ENCODE data around the gene KASH5.
"Not testable (repeated sequence)": the region's sequence is repeated elsewhere in the genome, so short reads cannot be mapped to it uniquely, and the experiment has no call there.

KASH5 gene

GRCh38 chr19:49443366-49444099 is 55.5 kb downstream of the KASH5 start:
- Mint-ChIP-seq H3K4me1 (peaks cover 59% of the 10 kb centered on the region), H3K9me3 (no peaks in the 10 kb centered on the region), H3K27me3 (peaks cover 43% of the 10 kb centered on the region)

GRCh38 chr19:49444100-49444700 is 56.2 kb downstream of the KASH5 start:
- peaks cover 37% of the 10 kb centered on the region for H3K27me3 Mint-ChIP-seq
- not testable (repeated sequence) for H3K9me3 Mint-ChIP-seq, ATAC-seq, DNase-seq
- peaks cover 65% of the 10 kb centered on the region for H3K4me1 Mint-ChIP-seq
- peak overlapping the region; percentile 74 to 84 for H3K4me3 Mint-ChIP-seq
- H3K27ac Mint-ChIP-seq = peak overlapping the region; percentile 1 to 84

More at GRCh38 chr19:49443366-49444099, 55.5 kb downstream of the KASH5 start:
- peak overlapping the region; percentile 74 to 84 for H3K4me3 Mint-ChIP-seq
- peak; percentile 93 for ATAC-seq
- peak; percentile 95 to 97 for DNase-seq
- H3K27ac Mint-ChIP-seq = peak overlapping the region; percentile 41 to 79

GRCh38 chr19:49445997-49446396 is 57.9 kb downstream of the KASH5 start:
- peaks cover 77% of the 10 kb centered on the region for H3K4me1 Mint-ChIP-seq
- no peak overlapping the region for H3K27ac Mint-ChIP-seq
- peaks cover 19% of the 10 kb centered on the region for H3K27me3 Mint-ChIP-seq
- H3K9me3 Mint-ChIP-seq = no peaks in the 10 kb centered on the region
- no peak overlapping the region for H3K4me3 Mint-ChIP-seq
- DNase-seq = no peak
- ATAC-seq = no peak

GRCh38 chr19:49447485-49448431 is 59.7 kb downstream of the KASH5 start:
- Mint-ChIP-seq H3K4me3 (no peak overlapping the region), H3K27me3 (peaks cover 1% of the 10 kb centered on the region), H3K9me3 (no peaks in the 10 kb centered on the region), H3K27ac (peak overlapping the region in 1 of 2 donors; percentile 31), H3K4me1 (peaks cover 77% of the 10 kb centered on the region)
- DNase-seq (no peak), ATAC-seq (no peak)

GRCh38 chr19:49448432-49448786 is 60.4 kb downstream of the KASH5 start:
- DNase-seq (no peak), ATAC-seq (no peak)
- Mint-ChIP-seq H3K9me3 (no peaks in the 10 kb centered on the region), H3K27me3 (no peaks in the 10 kb centered on the region), H3K4me1 (peaks cover 79% of the 10 kb centered on the region), H3K4me3 (no peak overlapping the region), H3K27ac (peak overlapping the region in 1 of 2 donors; percentile 31)

- Mint-ChIP-seq H3K4me1 (peaks cover 73% of the 10 kb centered on the region), H3K9me3 (no peaks in the 10 kb centered on the region), H3K27ac (peak overlapping the region; percentile 10 to 99), H3K4me3 (peak overlapping the region; percentile 95 to 98), H3K27me3 (no peaks in the 10 kb centered on the region)
- ATAC-seq (no peak), DNase-seq (no peak)
These were observed 62.4 kb downstream of the KASH5 start for GRCh38 chr19:49450405-49450804.

GRCh38 chr19:49451430-49452181 is 63.6 kb downstream of the KASH5 start, which contains the start of gene PIH1D1:
Gene PIH1D1, minus strand, starts transcription at chr19:49451814. Its CDS starts 240 bp downstream, at chr19:49451574.
- Mint-ChIP-seq H3K27me3 (no peaks in the 10 kb centered on the region), H3K4me3 (peak within 1 kb of the TSS; percentile 95 to 98), H3K4me1 (peaks cover 78% of the 10 kb centered on the region), H3K9me3 (no peaks in the 10 kb centered on the region), H3K27ac (peak within 1 kb of the TSS; percentile 100)
- peak; percentile 93 to 97 for DNase-seq
- ATAC-seq = peak; percentile 80

GRCh38 chr19:49453013-49453756 is 65.1 kb downstream of the KASH5 start, which contains the start of gene ALDH16A1:
Gene ALDH16A1, plus strand, starts transcription at chr19:49453225. Its CDS starts 107 bp downstream, at chr19:49453332.
- H3K27me3 Mint-ChIP-seq = no peaks in the 10 kb centered on the region
- H3K27ac Mint-ChIP-seq = peak within 1 kb of the TSS; percentile 100
- H3K9me3 Mint-ChIP-seq = no peaks in the 10 kb centered on the region
- H3K4me1 Mint-ChIP-seq = peaks cover 69% of the 10 kb centered on the region
- ATAC-seq = peak; percentile 93
- H3K4me3 Mint-ChIP-seq = peak within 1 kb of the TSS; percentile 95 to 98
- DNase-seq = peak; percentile 99

GRCh38 chr19:49453757-49454240 is 65.8 kb downstream of the KASH5 start:
- peak; percentile 1 for ATAC-seq
- Mint-ChIP-seq H3K27me3 (no peaks in the 10 kb centered on the region), H3K27ac (peak overlapping the region; percentile 100), H3K4me3 (peak overlapping the region; percentile 95 to 98), H3K9me3 (no peaks in the 10 kb centered on the region), H3K4me1 (peaks cover 66% of the 10 kb centered on the region)
- peak in 1 of 2 donors; percentile 30 for DNase-seq

GRCh38 chr19:49455773-49456172 is 67.7 kb downstream of the KASH5 start:
- peaks cover 46% of the 10 kb centered on the region for H3K4me1 Mint-ChIP-seq
- no peak overlapping the region for H3K4me3 Mint-ChIP-seq
- DNase-seq = no peak

GRCh38 chr19:49456326-49456725 is 68.3 kb downstream of the KASH5 start:
- Mint-ChIP-seq H3K4me1 (peaks cover 41% of the 10 kb centered on the region), H3K27me3 (no peaks in the 10 kb centered on the region), H3K4me3 (no peak overlapping the region), H3K9me3 (no peaks in the 10 kb centered on the region), H3K27ac (peak overlapping the region in 1 of 2 donors; percentile 14)
- ATAC-seq (no peak), DNase-seq (no peak)

More at GRCh38 chr19:49455773-49456172, 67.7 kb downstream of the KASH5 start:
- Mint-ChIP-seq H3K9me3 (no peaks in the 10 kb centered on the region), H3K27me3 (no peaks in the 10 kb centered on the region), H3K27ac (peak overlapping the region in 1 of 2 donors; percentile 14)
- no peak for ATAC-seq

- Mint-ChIP-seq H3K4me3 (no peak overlapping the region), H3K27ac (peak overlapping the region in 1 of 2 donors; percentile 61)
- no peak for ATAC-seq
These were observed 70.5 kb downstream of the KASH5 start for GRCh38 chr19:49458567-49458903.

GRCh38 chr19:49459388-49459787 is 71.3 kb downstream of the KASH5 start:
- no peak overlapping the region for H3K4me3 Mint-ChIP-seq
- ATAC-seq = no peak
- no peak overlapping the region for H3K27ac Mint-ChIP-seq
- DNase-seq = no peak
- H3K9me3 Mint-ChIP-seq = no peaks in the 10 kb centered on the region
- H3K27me3 Mint-ChIP-seq = no peaks in the 10 kb centered on the region
- peaks cover 27% of the 10 kb centered on the region for H3K4me1 Mint-ChIP-seq

More at GRCh38 chr19:49458567-49458903, 70.5 kb downstream of the KASH5 start:
- H3K27me3 Mint-ChIP-seq = no peaks in the 10 kb centered on the region
- no peak for DNase-seq
- H3K9me3 Mint-ChIP-seq = no peaks in the 10 kb centered on the region
- peaks cover 26% of the 10 kb centered on the region for H3K4me1 Mint-ChIP-seq

- not testable (repeated sequence) for ATAC-seq, H3K4me3 Mint-ChIP-seq, H3K27ac Mint-ChIP-seq
These were observed 73.1 kb downstream of the KASH5 start for GRCh38 chr19:49461130-49461529.

More at GRCh38 chr19:49461130-49461529, 73.1 kb downstream of the KASH5 start:
- not testable (repeated sequence) for H3K9me3 Mint-ChIP-seq, DNase-seq, H3K27me3 Mint-ChIP-seq
- peaks cover 32% of the 10 kb centered on the region for H3K4me1 Mint-ChIP-seq

Measured in stimulated activated naive CD8-positive, alpha-beta T cell treated with anti-CD3 and anti-CD28 coated beads, Interleukin-15, amount 100 ng/mL, for 72 hours (primary cell).